BLaER1 (cell line): ENCODE results near the gene ADAP1.

Experiments used
- H3K27ac ChIP-seq: shearing (Covaris generic); formaldehyde crosslinking; 2 replicates; pipeline ENCODE4 v1.8.1; 2022
- H3K27me3 ChIP-seq: shearing (Covaris generic); formaldehyde crosslinking; 2 replicates; pipeline ENCODE4 v1.8.1; 2022
- H3K36me3 ChIP-seq: shearing (Covaris generic); formaldehyde crosslinking; 2 replicates; pipeline ENCODE4 v1.8.1; 2022
- H3K4me1 ChIP-seq: shearing (Covaris generic); formaldehyde crosslinking; 2 replicates; pipeline ENCODE4 v1.8.1; 2022
- H3K4me2 ChIP-seq: shearing (Covaris generic); formaldehyde crosslinking; 2 replicates; pipeline ENCODE4 v1.8.1; 2022
- H3K4me3 ChIP-seq: shearing (Covaris generic); formaldehyde crosslinking; 2 replicates; pipeline ENCODE4 v1.8.1; 2022
- H3K9ac ChIP-seq: shearing (Covaris generic); formaldehyde crosslinking; 2 replicates; pipeline ENCODE4 v1.8.1; 2022
- H3K9me3 ChIP-seq: shearing (Covaris generic); formaldehyde crosslinking; 2 replicates; pipeline ENCODE4 v1.8.1; 2022
- H4K20me1 ChIP-seq: shearing (Covaris generic); formaldehyde crosslinking; 2 replicates; pipeline ENCODE4 v1.8.1; 2022
- Cebpa-rat ChIP-seq: shearing (Covaris generic); IDR thresholded peaks from 2 replicates; pipeline ENCODE4 v1.8.1; 2022

Gene ADAP1

GRCh38 chr7:896346-897075, 58.0 kb downstream of the ADAP1 start:
- H3K9me3 ChIP-seq, result no peaks in the 10 kb centered on the region
- H3K9ac ChIP-seq, result no peak overlapping the region
- no peak overlapping the region for H3K4me3 ChIP-seq
- peaks cover 97% of the 10 kb centered on the region for H3K36me3 ChIP-seq
- no peak overlapping the region for H3K4me2 ChIP-seq
- H4K20me1 ChIP-seq, result peaks cover 95% of the 10 kb centered on the region
- H3K27ac ChIP-seq, result no peak overlapping the region
- no peaks in the 10 kb centered on the region for H3K27me3 ChIP-seq
- TF ChIP-seq Cebpa-rat, result no peak
- H3K4me1 ChIP-seq, result peaks cover 9% of the 10 kb centered on the region

- Histone ChIP-seq H3K27ac (no peak overlapping the region), H3K27me3 (no peaks in the 10 kb centered on the region), H3K4me3 (no peak overlapping the region), H3K4me1 (peaks cover under 1% of the 10 kb centered on the region), H3K9ac (no peak overlapping the region), H3K36me3 (peaks cover 100% of the 10 kb centered on the region), H3K4me2 (no peak overlapping the region), H3K9me3 (no peaks in the 10 kb centered on the region), H4K20me1 (peaks cover 96% of the 10 kb centered on the region)
- no peak for TF ChIP-seq Cebpa-rat
Measured at GRCh38 chr7:895451-896052, 58.9 kb downstream of the ADAP1 start.

- Histone ChIP-seq H3K9ac (no peak overlapping the region), H3K27me3 (no peaks in the 10 kb centered on the region), H3K4me3 (no peak overlapping the region), H4K20me1 (peaks cover 96% of the 10 kb centered on the region), H3K36me3 (peaks cover 98% of the 10 kb centered on the region), H3K4me1 (no peaks in the 10 kb centered on the region), H3K9me3 (no peaks in the 10 kb centered on the region), H3K4me2 (no peak overlapping the region), H3K27ac (no peak overlapping the region)
- TF ChIP-seq Cebpa-rat, result no peak
Measured at GRCh38 chr7:894927-895450, 59.5 kb downstream of the ADAP1 start.

GRCh38 chr7:894164-894867, 60.2 kb downstream of the ADAP1 start:
- Histone ChIP-seq H3K36me3 (peaks cover 94% of the 10 kb centered on the region), H3K4me2 (no peak overlapping the region)

GRCh38 chr7:893686-894085, 60.8 kb downstream of the ADAP1 start:
- no peak overlapping the region for H3K4me3 ChIP-seq
- TF ChIP-seq Cebpa-rat, result no peak
- H3K36me3 ChIP-seq, result peaks cover 94% of the 10 kb centered on the region

More at GRCh38 chr7:894164-894867, 60.2 kb downstream of the ADAP1 start:
- H3K4me1 ChIP-seq, result no peaks in the 10 kb centered on the region
- peaks cover 92% of the 10 kb centered on the region for H4K20me1 ChIP-seq
- H3K9ac ChIP-seq, result no peak overlapping the region
- no peak overlapping the region for H3K4me3 ChIP-seq
- H3K27me3 ChIP-seq, result no peaks in the 10 kb centered on the region
- no peak overlapping the region for H3K27ac ChIP-seq
- no peaks in the 10 kb centered on the region for H3K9me3 ChIP-seq
- no peak for TF ChIP-seq Cebpa-rat

GRCh38 chr7:892648-893593, 61.6 kb downstream of the ADAP1 start:
- H3K27me3 ChIP-seq, result no peaks in the 10 kb centered on the region
- H3K4me3 ChIP-seq, result no peak overlapping the region
- no peak overlapping the region for H3K4me2 ChIP-seq
- peaks cover 92% of the 10 kb centered on the region for H4K20me1 ChIP-seq
- no peak for TF ChIP-seq Cebpa-rat
- no peaks in the 10 kb centered on the region for H3K9me3 ChIP-seq
- H3K9ac ChIP-seq, result no peak overlapping the region
- no peak overlapping the region for H3K27ac ChIP-seq
- H3K36me3 ChIP-seq, result peaks cover 94% of the 10 kb centered on the region
- H3K4me1 ChIP-seq, result peaks cover 12% of the 10 kb centered on the region

More at GRCh38 chr7:893686-894085, 60.8 kb downstream of the ADAP1 start:
- H3K27me3 ChIP-seq, result no peaks in the 10 kb centered on the region
- H3K9me3 ChIP-seq, result no peaks in the 10 kb centered on the region
- H3K4me2 ChIP-seq, result no peak overlapping the region
- H3K27ac ChIP-seq, result no peak overlapping the region
- H4K20me1 ChIP-seq, result peaks cover 92% of the 10 kb centered on the region
- H3K9ac ChIP-seq, result no peak overlapping the region
- peaks cover 4% of the 10 kb centered on the region; the same call in 1 of the 2 replicates for H3K4me1 ChIP-seq

- H4K20me1 ChIP-seq, result peaks cover 96% of the 10 kb centered on the region
- no peaks in the 10 kb centered on the region for H3K27me3 ChIP-seq
Measured at GRCh38 chr7:891805-892204, 62.7 kb downstream of the ADAP1 start.

GRCh38 chr7:891291-891690, 63.2 kb downstream of the ADAP1 start:
- H3K4me3 ChIP-seq, result no peak overlapping the region
- no peak overlapping the region for H3K4me2 ChIP-seq
- H3K36me3 ChIP-seq, result peaks cover 94% of the 10 kb centered on the region
- peaks cover 28% of the 10 kb centered on the region for H3K4me1 ChIP-seq
- H3K27me3 ChIP-seq, result no peaks in the 10 kb centered on the region
- H4K20me1 ChIP-seq, result peaks cover 96% of the 10 kb centered on the region
- H3K9me3 ChIP-seq, result no peaks in the 10 kb centered on the region
- no peak for TF ChIP-seq Cebpa-rat
- H3K27ac ChIP-seq, result no peak overlapping the region
- no peak overlapping the region for H3K9ac ChIP-seq

More at GRCh38 chr7:891805-892204, 62.7 kb downstream of the ADAP1 start:
- H3K4me3 ChIP-seq, result no peak overlapping the region
- no peak overlapping the region for H3K4me2 ChIP-seq
- peaks cover 94% of the 10 kb centered on the region for H3K36me3 ChIP-seq
- no peak for TF ChIP-seq Cebpa-rat
- H3K4me1 ChIP-seq, result peaks cover 23% of the 10 kb centered on the region
- no peak overlapping the region for H3K9ac ChIP-seq
- H3K27ac ChIP-seq, result no peak overlapping the region
- no peaks in the 10 kb centered on the region for H3K9me3 ChIP-seq

- no peak overlapping the region for H3K27ac ChIP-seq
- TF ChIP-seq Cebpa-rat, result no peak
- H3K4me2 ChIP-seq, result no peak overlapping the region
- no peak overlapping the region for H3K4me3 ChIP-seq
- H3K4me1 ChIP-seq, result peaks cover 32% of the 10 kb centered on the region
- no peak overlapping the region for H3K9ac ChIP-seq
- no peaks in the 10 kb centered on the region for H3K9me3 ChIP-seq
- peaks cover 96% of the 10 kb centered on the region for H4K20me1 ChIP-seq
- H3K36me3 ChIP-seq, result peaks cover 94% of the 10 kb centered on the region
- H3K27me3 ChIP-seq, result no peaks in the 10 kb centered on the region
Measured at GRCh38 chr7:890868-891267, 63.6 kb downstream of the ADAP1 start.
